ENCODE results near the gene GAS5. TPM values are rescaled to one million over a fixed set of nuclear protein-coding genes. Genes with fewer than 3 reads are reported as not detected.
A peak's percentile ranks its signal among the peaks of the same experiment; 100 is the strongest.

GAS5 gene
- polyA plus RNA-seq, 1 of the 3 experiments (the other 2 are of a cell fraction): 961 TPM

DNA sequence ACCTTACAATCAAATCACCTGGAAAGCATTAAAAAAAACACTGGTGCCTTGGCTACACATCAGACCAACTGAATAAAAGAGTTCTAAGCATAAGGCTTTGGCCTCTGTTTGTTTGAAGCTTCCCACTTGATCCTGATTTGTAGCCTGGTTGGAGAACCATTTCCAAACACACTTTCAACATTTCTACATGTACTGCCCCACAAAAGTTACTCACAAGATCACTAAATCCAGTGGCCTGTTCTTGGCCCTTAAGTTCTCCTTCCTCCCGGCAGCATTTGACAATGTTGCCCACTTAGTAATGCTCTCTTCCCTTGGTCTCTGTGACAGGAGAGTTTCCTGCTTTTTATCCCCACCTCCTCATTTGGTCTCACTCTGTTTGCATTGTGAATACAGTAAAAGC is 11.8 kb downstream of the GAS5 start:
- no peaks in the 10 kb centered on the region for H3K27me3 ChIP-seq (ENCODE audit: insufficient read depth)
- POLR2A ChIA-PET: interaction anchor here (0.7 kb wide), 1 partner anchor 1131 kb away, joined by 3 read pairs; no protein-coding TSS in a partner anchor
- peaks cover 35% of the 10 kb centered on the region for H3F3A ChIP-seq (replicated peaks; ENCODE audit: insufficient read depth)
- no peak overlapping the region for H2AFZ ChIP-seq (ENCODE audit: low read depth)
- H3K4me1 ChIP-seq (ENCODE audit: control insufficient read depth in 1 of 2, insufficient read depth in 2 of 2, low read depth in 1 of 2, low read length in 1 of 2): peaks cover 4% of the 10 kb centered on the region in 2 experiments; a peak in 2 of 4 replicates
- H3K79me2 ChIP-seq (ENCODE audit: insufficient read depth): no peaks in the 10 kb centered on the region
- TF ChIP-seq POLR2AphosphoS5 (IDR thresholded peaks at IDR 0.05; ENCODE audit: low read depth, low read length) (0 out of 2 replicates have a peak, but pooled peaks have one; percentile 19), TAF1 (IDR thresholded peaks at IDR 0.05; ENCODE audit: borderline replicate concordance, low read depth, low read length) (no peak)
- H3K27ac ChIP-seq (ENCODE audit: low read depth in 2 of 2, low read length in 1 of 2): peak overlapping the region in 1 of 2 experiments; percentile 16; a peak in 1 of 4 replicates
- no peak for DNase-seq
- no peak overlapping the region for H3K4me3 ChIP-seq (ENCODE audit: low read depth in 2 of 2, low read length in 1 of 2)
- H3K9me2 ChIP-seq: no peaks in the 10 kb centered on the region
- 86% methylated on average over 1 of the region's 1 CpG for WGBS (ENCODE audit: low lambda C conversion rate)
- no peaks in the 10 kb centered on the region for H3K9me3 ChIP-seq
- CTCF ChIA-PET: no interaction called here
- H3K36me3 ChIP-seq (replicated peaks in 1 of 2; ENCODE audit: control insufficient read depth in 1 of 2, insufficient read depth in 2 of 2, low read length in 1 of 2): peaks cover 35 to 56% of the 10 kb centered on the region in 2 experiments
- no peak overlapping the region for H3K4me2 ChIP-seq
- H4K20me1 ChIP-seq (ENCODE audit: insufficient read depth): no peaks in the 10 kb centered on the region
- no peak overlapping the region for H3K9ac ChIP-seq

DNA sequence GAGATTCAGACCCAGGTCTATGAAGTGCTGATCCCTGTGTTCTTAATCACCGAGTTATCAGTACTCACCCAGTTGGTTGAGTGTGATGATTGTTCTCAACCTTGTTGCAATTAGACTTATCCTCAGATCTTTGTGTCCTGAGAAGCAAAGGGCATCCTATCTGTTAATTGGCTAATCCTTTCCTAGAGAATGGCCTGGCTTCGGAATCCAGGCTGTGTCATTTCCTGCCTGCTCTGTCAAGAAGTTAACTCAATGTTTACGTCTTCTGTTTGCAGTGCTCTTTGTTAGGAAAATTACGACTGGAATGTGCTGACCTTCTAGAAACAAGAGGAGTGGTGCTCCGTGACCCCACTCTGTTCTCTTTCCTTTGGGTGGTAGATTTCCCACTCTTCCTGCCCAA is 14.7 kb downstream of the GAS5 start:
- POLR2A ChIA-PET: no interaction called here
- Histone ChIP-seq H3K4me3 (ENCODE audit: low read depth in 2 of 2, low read length in 1 of 2) (no peak overlapping the region), H3K4me2 (no peak overlapping the region), H3K9me2 (no peaks in the 10 kb centered on the region), H3K79me2 (ENCODE audit: insufficient read depth) (no peaks in the 10 kb centered on the region), H2AFZ (ENCODE audit: low read depth) (no peak overlapping the region), H4K20me1 (ENCODE audit: insufficient read depth) (no peaks in the 10 kb centered on the region), H3K4me1 (ENCODE audit: control insufficient read depth in 1 of 2, insufficient read depth in 2 of 2, low read depth in 1 of 2, low read length in 1 of 2) (peaks cover 4% of the 10 kb centered on the region in 2 experiments; a peak in 2 of 4 replicates), H3K9ac (no peak overlapping the region), H3K36me3 (replicated peaks in 1 of 2; ENCODE audit: control insufficient read depth in 1 of 2, insufficient read depth in 2 of 2, low read length in 1 of 2) (peaks cover 37 to 47% of the 10 kb centered on the region in 2 experiments), H3K27ac (ENCODE audit: low read depth in 2 of 2, low read length in 1 of 2) (peak overlapping the region in 1 of 2 experiments; percentile 27; a peak in 3 of 4 replicates), H3K27me3 (ENCODE audit: insufficient read depth) (no peaks in the 10 kb centered on the region), H3F3A (replicated peaks; ENCODE audit: insufficient read depth) (peaks cover 24% of the 10 kb centered on the region), H3K9me3 (no peaks in the 10 kb centered on the region)
- WGBS (ENCODE audit: low lambda C conversion rate): 62% methylated on average over 5 of the region's 5 CpGs
- CTCF ChIA-PET: interaction anchor here (0.6 to 1.7 kb wide), 4 partner anchors 10 to 433 kb away, joined by 3 to 4 read pairs (median 4); no protein-coding TSS in a partner anchor
- DNase-seq: no peak
- no peak for TF ChIP-seq GABPA (IDR thresholded peaks at IDR 0.05; ENCODE audit: low read depth)
- TF ChIP-seq EP300 (IDR thresholded peaks at IDR 0.05; ENCODE audit: borderline replicate concordance in 1 of 2, low read depth in 1 of 2, low read length in 1 of 2): no peak
- no peak for TF ChIP-seq RCOR1 (IDR thresholded peaks at IDR 0.05; ENCODE audit: low read length)
- TF ChIP-seq NRF1 (IDR thresholded peaks at IDR 0.05; ENCODE audit: low read depth, low read length): no peak
- TF ChIP-seq ELF1 (IDR thresholded peaks at IDR 0.05): no peak
- TF ChIP-seq TEAD4 (IDR thresholded peaks at IDR 0.05; ENCODE audit: borderline replicate concordance, insufficient read depth): no peak
- TF ChIP-seq, protein P1, sequence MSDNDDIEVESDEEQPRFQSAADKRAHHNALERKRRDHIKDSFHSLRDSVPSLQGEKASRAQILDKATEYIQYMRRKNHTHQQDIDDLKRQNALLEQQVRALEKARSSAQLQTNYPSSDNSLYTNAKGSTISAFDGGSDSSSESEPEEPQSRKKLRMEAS (IDR thresholded peaks at IDR 0.05; ENCODE audit: low read depth): no peak
- TF ChIP-seq FOSL2 (IDR thresholded peaks at IDR 0.05; ENCODE audit: borderline replicate concordance, low read depth): no peak
- no peak for TF ChIP-seq TCF12 (IDR thresholded peaks at IDR 0.05)
- TF ChIP-seq NFIC (IDR thresholded peaks at IDR 0.05; ENCODE audit: borderline replicate concordance): no peak
- no peak for TF ChIP-seq FOXJ3 (CRISPR knock-in tag; IDR thresholded peaks at IDR 0.05)
- TF ChIP-seq, protein P2, sequence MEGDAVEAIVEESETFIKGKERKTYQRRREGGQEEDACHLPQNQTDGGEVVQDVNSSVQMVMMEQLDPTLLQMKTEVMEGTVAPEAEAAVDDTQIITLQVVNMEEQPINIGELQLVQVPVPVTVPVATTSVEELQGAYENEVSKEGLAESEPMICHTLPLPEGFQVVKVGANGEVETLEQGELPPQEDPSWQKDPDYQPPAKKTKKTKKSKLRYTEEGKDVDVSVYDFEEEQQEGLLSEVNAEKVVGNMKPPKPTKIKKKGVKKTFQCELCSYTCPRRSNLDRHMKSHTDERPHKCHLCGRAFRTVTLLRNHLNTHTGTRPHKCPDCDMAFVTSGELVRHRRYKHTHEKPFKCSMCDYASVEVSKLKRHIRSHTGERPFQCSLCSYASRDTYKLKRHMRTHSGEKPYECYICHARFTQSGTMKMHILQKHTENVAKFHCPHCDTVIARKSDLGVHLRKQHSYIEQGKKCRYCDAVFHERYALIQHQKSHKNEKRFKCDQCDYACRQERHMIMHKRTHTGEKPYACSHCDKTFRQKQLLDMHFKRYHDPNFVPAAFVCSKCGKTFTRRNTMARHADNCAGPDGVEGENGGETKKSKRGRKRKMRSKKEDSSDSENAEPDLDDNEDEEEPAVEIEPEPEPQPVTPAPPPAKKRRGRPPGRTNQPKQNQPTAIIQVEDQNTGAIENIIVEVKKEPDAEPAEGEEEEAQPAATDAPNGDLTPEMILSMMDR (IDR thresholded peaks at IDR 0.05): no peak
- no peak for TF ChIP-seq CHD2 (IDR thresholded peaks at IDR 0.05; ENCODE audit: low read length, partially characterized antibody)
- no peak for TF ChIP-seq POLR2AphosphoS5 (IDR thresholded peaks at IDR 0.05; ENCODE audit: low read depth, low read length)
- no peak for TF ChIP-seq GATA2 (CRISPR knock-in tag; IDR thresholded peaks at IDR 0.05)

All from SK-N-SH (cell line).